K562 (cell line): ENCODE data around the gene CFAP157. TPM values are rescaled to one million over a fixed set of nuclear protein-coding genes. Genes with fewer than 3 reads are reported as not detected.

Experiments used
- ATAC-seq: fragments of 200-7000 bp; cut with Tn5 transposase; 3 replicates; pipeline ENCODE4 v1.9.1; 2020; ENCODE audit warnings: moderate library complexity
- BruUV-seq: library from RNA; stranded (reverse); fragments of 400-500 nt; replicated peaks from 2 replicates; lab custom pipeline; 2021; lab: Mats Ljungman, UMichigan
- CTCF ChIA-PET: fragments of 300-600 bp; formaldehyde crosslinking; extraction: SDS; loops from one replicate; lab custom pipeline; 2021; ENCODE audit warnings: low intra/inter-chr PET ratio; lab: Yijun Ruan, JAX
- POLR2A ChIA-PET: fragments of 300-600, 350-650 bp; sonication (Branson Sonifier 250); formaldehyde crosslinking; extraction: SDS; loops from one replicate; lab custom pipeline; 2021; ENCODE audit warnings: antibody characterized with exemption, inconsistent platforms; lab: Yijun Ruan, JAX
- DNase-seq, 4 experiments: peaks; one replicate each; pipeline versions ENCODE4 v3.0.0 to v3.0.0-alpha.2; 2011 to 2018; ENCODE audit warnings: low spot score in 3 of 4, mixed read lengths in 3 of 4; ENCODE audit errors: extremely low read depth in 1 of 4
- FAIRE-seq: peaks from 2 replicates; lab custom pipeline; 2011; peaks lifted over from hg19 to GRCh38; lab: Jason Lieb, UNC
- H2AFZ ChIP-seq: 2 replicates; pipeline ENCODE4 v1.6.0; 2011; ENCODE audit warnings: low read depth, low read length, control low read depth, inconsistent platforms
- H3K27ac ChIP-seq: fragments of 200-600 bp; 3 replicates; pipeline ENCODE4 v1.8.0; 2011; ENCODE audit warnings: low read depth, mild to moderate bottlenecking, control low read depth, inconsistent platforms, low read length, moderate library complexity, mixed read lengths; ENCODE audit errors: extremely low read depth
- H3K27me3 ChIP-seq, 2 experiments: fragments of 300-600 bp in 1 of 2; 2 replicates in 1 of 2; 3 replicates in 1 of 2; pipeline versions ENCODE4 v1.6.0 to v1.8.0; 2011; ENCODE audit warnings: inconsistent platforms in 2 of 2, low read length in 2 of 2, mild to moderate bottlenecking in 1 of 2, mixed read lengths in 1 of 2, moderate library complexity in 1 of 2; ENCODE audit not compliant: control insufficient read depth in 2 of 2, insufficient read depth in 2 of 2
- H3K36me3 ChIP-seq: fragments of 300-600 bp; 3 replicates; pipeline ENCODE4 v1.8.0; 2011; ENCODE audit warnings: mild to moderate bottlenecking, low read length, inconsistent platforms; ENCODE audit not compliant: control insufficient read depth, insufficient read depth
- H3K4me1 ChIP-seq, 2 experiments: fragments of 200-600 bp in 1 of 2; replicated peaks in 1 of 2; 2 replicates in 1 of 2; 3 replicates in 1 of 2; pipeline versions ENCODE4 v1.5.1 to v1.8.0; 2011; ENCODE audit warnings: inconsistent platforms in 2 of 2, low read length in 2 of 2, mild to moderate bottlenecking in 1 of 2, mixed read lengths in 1 of 2, moderate library complexity in 1 of 2; ENCODE audit not compliant: control insufficient read depth in 2 of 2, insufficient read depth in 2 of 2
- H3K4me2 ChIP-seq: 2 replicates; pipeline ENCODE4 v1.6.1; 2011; ENCODE audit warnings: low read length, control low read depth, inconsistent platforms, mixed read lengths; ENCODE audit not compliant: insufficient read depth
- H3K4me3 ChIP-seq: fragments of 200-600 bp; sonication (generic), shearing (Covaris generic); 2 replicates; pipeline ENCODE4 v1.5.1; 2016; ENCODE audit warnings: control low read depth, inconsistent platforms
- H3K79me2 ChIP-seq: fragments of 200-600 bp; 3 replicates; pipeline ENCODE4 v1.8.0; 2011; ENCODE audit warnings: low read length, inconsistent platforms; ENCODE audit not compliant: control insufficient read depth, insufficient read depth
- H3K9ac ChIP-seq, 2 experiments: 2 replicates each; pipeline versions ENCODE4 v1.6.0 to v1.6.1; 2011; ENCODE audit warnings: low read depth in 2 of 2, low read length in 2 of 2, control low read depth in 1 of 2, inconsistent platforms in 1 of 2, mild to moderate bottlenecking in 1 of 2, mixed read lengths in 1 of 2; ENCODE audit not compliant: insufficient read depth in 1 of 2
- H3K9me1 ChIP-seq: one replicate; pipeline ENCODE4 v1.6.0; 2011; ENCODE audit warnings: inconsistent platforms, mild to moderate bottlenecking, low read length, moderate library complexity; ENCODE audit not compliant: control insufficient read depth, insufficient read depth
- H3K9me3 ChIP-seq: replicated peaks from 2 replicates; pipeline ENCODE4 v1.5.1; 2011; ENCODE audit warnings: low read depth, low read length, inconsistent platforms; ENCODE audit not compliant: control insufficient read depth, insufficient read depth
- H4K20me1 ChIP-seq: replicated peaks from 2 replicates; pipeline ENCODE4 v1.6.1; 2011; ENCODE audit warnings: low read length, inconsistent platforms, mixed read lengths; ENCODE audit not compliant: control insufficient read depth, insufficient read depth
- ADNP ChIP-seq: fragments of 200-800 bp; sonication (Bioruptor generic); IDR thresholded peaks from 2 replicates; pipeline ENCODE4 v1.6.1; 2016; ENCODE audit warnings: missing genetic modification characterization, missing compliant biosample characterization
- HDAC1 ChIP-seq, 2 experiments: fragments of 450-650 bp; IDR thresholded peaks; 2 replicates each; pipeline ENCODE4 v1.6.1; 2016 to 2017; ENCODE audit warnings: inconsistent platforms in 1 of 2, mild to moderate bottlenecking in 1 of 2, moderate library complexity in 1 of 2
- KDM1A ChIP-seq, 2 experiments: fragments of 450-650 bp; IDR thresholded peaks; 2 replicates each; pipeline ENCODE4 v1.6.1; 2016; ENCODE audit warnings: mild to moderate bottlenecking in 2 of 2
- PHB ChIP-seq: fragments of 250-450 bp; sonication (Bioruptor Pico); IDR thresholded peaks from 2 replicates; pipeline ENCODE4 v1.5.0; 2021
- PHF21A ChIP-seq: fragments of 450-650 bp; IDR thresholded peaks from 2 replicates; pipeline ENCODE4 v1.6.1; 2017; ENCODE audit warnings: low read depth, borderline replicate concordance
- RBM17 ChIP-seq: fragments of 200-400 bp; formaldehyde crosslinking; IDR thresholded peaks from 2 replicates; pipeline ENCODE4 v1.6.1; 2017; ENCODE audit warnings: low read depth, mild to moderate bottlenecking, low read length, borderline replicate concordance
- SFPQ ChIP-seq: fragments of 200-400 bp; formaldehyde crosslinking; IDR thresholded peaks from 2 replicates; pipeline ENCODE4 v1.6.1; 2017; ENCODE audit warnings: mild to moderate bottlenecking, low read depth, low read length, moderate library complexity
- SIN3A ChIP-seq, 2 experiments: fragments of 150-350 bp in 1 of 2; IDR thresholded peaks; 2 replicates each; pipeline ENCODE4 v1.6.1; 2011 to 2016; ENCODE audit warnings: borderline replicate concordance in 2 of 2, low read depth in 2 of 2, low read length in 2 of 2, mild to moderate bottlenecking in 2 of 2, moderate library complexity in 2 of 2; ENCODE audit not compliant: control insufficient read depth in 1 of 2
- TRIM24 ChIP-seq, 2 experiments: fragments of 450-650 bp; IDR thresholded peaks; 2 replicates each; pipeline ENCODE4 v1.6.1; 2016
- TRIM28 ChIP-seq: fragments of 450-650 bp; IDR thresholded peaks from 2 replicates; pipeline ENCODE4 v1.6.1; 2017
- ZNF316 ChIP-seq: fragments of 450-650 bp; IDR thresholded peaks from 2 replicates; pipeline ENCODE4 v1.6.1; 2016
- ZNF696 ChIP-seq: fragments of 250-450 bp; sonication (Bioruptor Pico); conservative IDR thresholded peaks from 2 replicates; pipeline ENCODE4 v1.4.0; 2020; ENCODE audit warnings: mild to moderate bottlenecking, moderate library complexity
- WGBS: fragments of 100-300 bp; shearing (Covaris generic); methylation state at CpG from one replicate; pipeline ENCODE4 v1.1.6; 2016; ENCODE audit warnings: low coverage, mixed read lengths; ENCODE audit not compliant: insufficient coverage; ENCODE audit errors: missing lambda C conversion rate; 5-methylcytosine and 5-hydroxymethylcytosine counted together
- in situ Hi-C: fragments of 300-500 bp; cut with MboI; formaldehyde crosslinking; loops from 4 replicates; pipeline ENCODE4 v1.15.0; 2018; ENCODE audit warnings: inconsistent platforms, mixed read lengths
- intact Hi-C: fragments of 100-400 bp; cut with micrococcal nuclease; formaldehyde crosslinking; loops from 2 replicates; pipeline ENCODE4 v1.14.2; 2022
- polyA plus RNA-seq, 8 experiments: library from polyadenylated mRNA; depleted of rRNA in 4 of 8; stranded (reverse) in 5 of 8; unstranded in 3 of 8; fragments of >200 nt; fragmentation: Nextera tagmentation in 2 of 8; fragmentation: Illumina TruSeq in 1 of 8; extraction: Ambion mirVana in 2 of 8; extraction: Trizol in 1 of 8; gene quantifications; 2 replicates each; pipeline versions ENCODE4 v1.2.1 to v1.2.3, GENCODE V29; 2011 to 2014; ENCODE audit warnings: inconsistent platforms in 1 of 8, missing spikeins in 1 of 8
- total RNA-seq, 7 experiments: library from RNA; depleted of rRNA in 6 of 7; stranded (reverse); fragments of >200 nt in 6 of 7; fragmentation: Illumina TruSeq in 2 of 7; extraction: Trizol in 2 of 7; gene quantifications; 2 replicates each; pipeline versions ENCODE4 v1.2.1 to v1.2.3, GENCODE V29; 2011 to 2021; ENCODE audit warnings: low replicate concordance in 1 of 7
- TF ChIP-seq, protein P1 (sequence below): fragments of 250-450 bp; sonication (Bioruptor Pico); IDR thresholded peaks from 2 replicates; pipeline ENCODE4 v1.5.0; 2020; ENCODE audit warnings: mild to moderate bottlenecking
- TF ChIP-seq, protein P2 (sequence below): sonication (generic); formaldehyde crosslinking; IDR thresholded peaks from 2 replicates; pipeline ENCODE4 v1.8.1; 2023; ENCODE audit warnings: mild to moderate bottlenecking, missing genetic modification reagents

The CFAP157 gene
- total and polyA plus RNA-seq, 9 of the 15 experiments (the other 6 are each of a cell fraction or from before 2014, with no cell fraction given): 0.03 TPM; not detected in 8

DNA sequence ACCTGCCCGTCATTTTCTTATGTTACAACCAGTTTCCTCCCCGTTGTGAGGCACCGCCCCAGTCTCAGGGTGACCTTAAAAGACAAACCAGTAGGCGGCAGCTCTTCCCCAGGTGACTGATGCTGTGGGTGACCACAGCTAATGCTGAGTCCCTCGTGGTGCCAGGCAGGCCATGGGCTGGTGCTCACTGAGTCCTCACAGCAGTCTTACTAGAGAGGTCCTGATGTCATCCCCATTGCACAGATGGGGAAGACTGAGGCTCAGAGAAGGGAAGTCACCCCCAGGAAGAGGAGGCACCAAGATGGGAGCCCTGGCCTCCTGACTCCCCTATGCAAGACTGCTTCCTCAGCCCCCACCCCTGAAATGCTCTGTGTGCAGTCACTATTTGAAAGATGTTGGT lies 978 bp downstream of the CFAP157 start (continued):
- TF ChIP-seq ADNP (tag): 0 out of 2 replicates have a peak, but pooled peaks have one; percentile 73

GRCh38 chr9:127708952-127709587 lies 2.3 kb downstream of the CFAP157 start:
- in situ Hi-C loops: no loop called here
- H3K27me3 ChIP-seq: no peaks in the 10 kb centered on the region
- H3K9me1 ChIP-seq: no peaks in the 10 kb centered on the region
- BruUV-seq: no TSS peak
- intact Hi-C loops: no loop called here
- no peak for FAIRE-seq
- H3K36me3 ChIP-seq: no peaks in the 10 kb centered on the region
- H3K27ac ChIP-seq: no peak overlapping the region
- H3K9ac ChIP-seq: no peak overlapping the region
- CTCF ChIA-PET: no interaction called here
- no peak overlapping the region for H3K4me3 ChIP-seq
- H3K4me1 ChIP-seq: peaks cover 0 to 47% of the 10 kb centered on the region in 2 experiments; a peak in 2 of 5 replicates
- H3K9me3 ChIP-seq: 0 out of 2 replicates have a peak, but pooled peaks cover 4% of the 10 kb centered on the region
- no peak overlapping the region for H3K4me2 ChIP-seq
- WGBS: 90% methylated on average over 8 of the region's 8 CpGs
- H3K79me2 ChIP-seq: no peaks in the 10 kb centered on the region
- ATAC-seq: no peak
- POLR2A ChIA-PET: interaction anchor here (0.7 to 1.2 kb wide), 2 partner anchors 12 to 26 kb away, joined by 3 read pairs; partner anchors contain the start of gene TOR2A
- no peak for DNase-seq
- no peaks in the 10 kb centered on the region for H4K20me1 ChIP-seq
- no peak overlapping the region for H2AFZ ChIP-seq
- TF ChIP-seq PHF21A (no peak), SIN3A (IDR thresholded peaks at IDR 0.05; ENCODE audit: borderline replicate concordance in 2 of 2, control insufficient read depth in 1 of 2, low read depth in 2 of 2, low read length in 2 of 2) (no peak), ZNF696 (CRISPR knock-in tag) (no peak), ZNF316 (peak; percentile 85), KDM1A (IDR thresholded peaks at IDR 0.05) (peak in 1 of 2 experiments; percentile 17; a peak in 1 of 4 replicates), TRIM24 (IDR thresholded peaks at IDR 0.05) (peak in 1 of 2 experiments; percentile 42; a peak in 1 of 4 replicates), RBM17 (no peak), ADNP (tag) (peak; percentile 52; the same call in 1 of the 2 replicates), TRIM28 (peak; percentile 66), SFPQ (no peak), PHB (CRISPR knock-in tag) (no peak), HDAC1 (IDR thresholded peaks at IDR 0.05) (no peak)
- TF ChIP-seq, protein P1, sequence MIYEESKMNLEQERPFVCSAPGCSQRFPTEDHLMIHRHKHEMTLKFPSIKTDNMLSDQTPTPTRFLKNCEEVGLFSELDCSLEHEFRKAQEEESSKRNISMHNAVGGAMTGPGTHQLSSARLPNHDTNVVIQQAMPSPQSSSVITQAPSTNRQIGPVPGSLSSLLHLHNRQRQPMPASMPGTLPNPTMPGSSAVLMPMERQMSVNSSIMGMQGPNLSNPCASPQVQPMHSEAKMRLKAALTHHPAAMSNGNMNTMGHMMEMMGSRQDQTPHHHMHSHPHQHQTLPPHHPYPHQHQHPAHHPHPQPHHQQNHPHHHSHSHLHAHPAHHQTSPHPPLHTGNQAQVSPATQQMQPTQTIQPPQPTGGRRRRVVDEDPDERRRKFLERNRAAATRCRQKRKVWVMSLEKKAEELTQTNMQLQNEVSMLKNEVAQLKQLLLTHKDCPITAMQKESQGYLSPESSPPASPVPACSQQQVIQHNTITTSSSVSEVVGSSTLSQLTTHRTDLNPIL (CRISPR knock-in tag): no peak
- TF ChIP-seq, protein P2, sequence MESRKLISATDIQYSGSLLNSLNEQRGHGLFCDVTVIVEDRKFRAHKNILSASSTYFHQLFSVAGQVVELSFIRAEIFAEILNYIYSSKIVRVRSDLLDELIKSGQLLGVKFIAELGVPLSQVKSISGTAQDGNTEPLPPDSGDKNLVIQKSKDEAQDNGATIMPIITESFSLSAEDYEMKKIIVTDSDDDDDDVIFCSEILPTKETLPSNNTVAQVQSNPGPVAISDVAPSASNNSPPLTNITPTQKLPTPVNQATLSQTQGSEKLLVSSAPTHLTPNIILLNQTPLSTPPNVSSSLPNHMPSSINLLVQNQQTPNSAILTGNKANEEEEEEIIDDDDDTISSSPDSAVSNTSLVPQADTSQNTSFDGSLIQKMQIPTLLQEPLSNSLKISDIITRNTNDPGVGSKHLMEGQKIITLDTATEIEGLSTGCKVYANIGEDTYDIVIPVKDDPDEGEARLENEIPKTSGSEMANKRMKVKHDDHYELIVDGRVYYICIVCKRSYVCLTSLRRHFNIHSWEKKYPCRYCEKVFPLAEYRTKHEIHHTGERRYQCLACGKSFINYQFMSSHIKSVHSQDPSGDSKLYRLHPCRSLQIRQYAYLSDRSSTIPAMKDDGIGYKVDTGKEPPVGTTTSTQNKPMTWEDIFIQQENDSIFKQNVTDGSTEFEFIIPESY (CRISPR knock-in tag): peak; percentile 58; the same call in 1 of the 2 replicates
